GM23338 (cell line): ENCODE measurements around the gene ACP3. TPM values are rescaled to one million over a fixed set of nuclear protein-coding genes. Genes with fewer than 3 reads are reported as not detected.

Experiments
- CREB1 ChIP-seq: fragments of 250-450 bp; sonication (Bioruptor Pico); IDR thresholded peaks from 2 replicates; pipeline ENCODE4 v1.5.0; 2020; ENCODE audit warnings: low read depth, mild to moderate bottlenecking, moderate library complexity
- EZH2phosphoT487 ChIP-seq: fragments of 200-600 bp; sonication (generic); IDR thresholded peaks from one replicate; pipeline ENCODE4 v1.8.1; 2018; ENCODE audit warnings: antibody characterized with exemption; ENCODE audit not compliant: unreplicated experiment
- JUNB ChIP-seq: IDR thresholded peaks from one replicate; pipeline ENCODE4 v1.6.1; 2016; ENCODE audit warnings: antibody characterized with exemption; ENCODE audit not compliant: unreplicated experiment
- POLR2AphosphoS5 ChIP-seq: IDR thresholded peaks from 2 replicates; pipeline ENCODE4 v1.6.1; 2016; ENCODE audit warnings: antibody characterized with exemption, low read depth
- STAT1 ChIP-seq: IDR thresholded peaks from one replicate; pipeline ENCODE4 v1.6.1; 2016; ENCODE audit warnings: antibody characterized with exemption; ENCODE audit not compliant: unreplicated experiment
- ZNF114 ChIP-seq: fragments of 250-450 bp; sonication (Bioruptor Pico); IDR thresholded peaks from 2 replicates; pipeline ENCODE4 v1.5.0; 2020; ENCODE audit warnings: mild to moderate bottlenecking, moderate library complexity
- ZNF462 ChIP-seq: fragments of 250-450 bp; sonication (Bioruptor Pico); IDR thresholded peaks from 2 replicates; pipeline ENCODE4 v1.5.0; 2020; ENCODE audit warnings: mild to moderate bottlenecking, moderate library complexity
- polyA plus RNA-seq: library from polyadenylated mRNA; unstranded; fragments of >200 nt; fragmentation: Nextera tagmentation; extraction: Ambion mirVana; gene quantifications from 2 replicates; pipeline ENCODE4 v1.2.1, GENCODE V29; 2016
- total RNA-seq: library from RNA; depleted of rRNA; stranded (reverse); fragments of >200 nt; shearing (Covaris generic); gene quantifications from 2 replicates; pipeline ENCODE4 v1.2.3, GENCODE V29; 2014
- TF ChIP-seq, protein P1 (sequence below): IDR thresholded peaks from one replicate; pipeline ENCODE4 v1.6.1; 2018; ENCODE audit warnings: antibody characterized with exemption; ENCODE audit not compliant: unreplicated experiment

Gene ACP3
- total and polyA plus RNA-seq, 2 experiments from 2014 or later, result 1.1 to 3.5 TPM

DNA sequence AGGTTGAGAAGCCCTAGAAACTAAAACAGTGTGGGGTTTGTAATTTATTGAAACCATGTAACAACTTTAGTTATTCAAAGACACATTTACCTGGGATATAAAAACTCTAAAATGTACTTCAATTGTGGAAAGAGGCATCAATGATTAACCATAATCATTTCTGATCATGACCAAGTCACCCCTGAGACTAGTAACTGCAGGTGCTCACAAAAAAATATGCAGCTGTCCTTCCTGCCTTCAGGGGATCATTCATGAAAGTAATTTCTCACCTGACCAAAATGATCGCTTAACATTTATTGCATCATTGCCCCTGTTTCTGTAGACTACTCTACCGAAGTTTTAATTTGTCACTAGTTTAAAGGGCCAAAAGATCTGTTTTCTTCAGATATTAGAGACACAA, 9.0 kb downstream of the ACP3 start (continued):
- TF ChIP-seq ZNF462, result no peak
- no peak for TF ChIP-seq EZH2phosphoT487
- TF ChIP-seq CREB1 (CRISPR knock-in tag), result no peak
- no peak for TF ChIP-seq JUNB
- TF ChIP-seq ZNF114, result no peak
- TF ChIP-seq POLR2AphosphoS5, result no peak
- TF ChIP-seq STAT1, result no peak
- TF ChIP-seq, protein P1, sequence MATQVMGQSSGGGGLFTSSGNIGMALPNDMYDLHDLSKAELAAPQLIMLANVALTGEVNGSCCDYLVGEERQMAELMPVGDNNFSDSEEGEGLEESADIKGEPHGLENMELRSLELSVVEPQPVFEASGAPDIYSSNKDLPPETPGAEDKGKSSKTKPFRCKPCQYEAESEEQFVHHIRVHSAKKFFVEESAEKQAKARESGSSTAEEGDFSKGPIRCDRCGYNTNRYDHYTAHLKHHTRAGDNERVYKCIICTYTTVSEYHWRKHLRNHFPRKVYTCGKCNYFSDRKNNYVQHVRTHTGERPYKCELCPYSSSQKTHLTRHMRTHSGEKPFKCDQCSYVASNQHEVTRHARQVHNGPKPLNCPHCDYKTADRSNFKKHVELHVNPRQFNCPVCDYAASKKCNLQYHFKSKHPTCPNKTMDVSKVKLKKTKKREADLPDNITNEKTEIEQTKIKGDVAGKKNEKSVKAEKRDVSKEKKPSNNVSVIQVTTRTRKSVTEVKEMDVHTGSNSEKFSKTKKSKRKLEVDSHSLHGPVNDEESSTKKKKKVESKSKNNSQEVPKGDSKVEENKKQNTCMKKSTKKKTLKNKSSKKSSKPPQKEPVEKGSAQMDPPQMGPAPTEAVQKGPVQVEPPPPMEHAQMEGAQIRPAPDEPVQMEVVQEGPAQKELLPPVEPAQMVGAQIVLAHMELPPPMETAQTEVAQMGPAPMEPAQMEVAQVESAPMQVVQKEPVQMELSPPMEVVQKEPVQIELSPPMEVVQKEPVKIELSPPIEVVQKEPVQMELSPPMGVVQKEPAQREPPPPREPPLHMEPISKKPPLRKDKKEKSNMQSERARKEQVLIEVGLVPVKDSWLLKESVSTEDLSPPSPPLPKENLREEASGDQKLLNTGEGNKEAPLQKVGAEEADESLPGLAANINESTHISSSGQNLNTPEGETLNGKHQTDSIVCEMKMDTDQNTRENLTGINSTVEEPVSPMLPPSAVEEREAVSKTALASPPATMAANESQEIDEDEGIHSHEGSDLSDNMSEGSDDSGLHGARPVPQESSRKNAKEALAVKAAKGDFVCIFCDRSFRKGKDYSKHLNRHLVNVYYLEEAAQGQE, result no peak
